ENCODE data around the gene MAP1B. TPM values are rescaled to one million over a fixed set of nuclear protein-coding genes. Genes with fewer than 3 reads are reported as not detected.

MAP1B gene
- total and polyA plus RNA-seq, 2 experiments from 2014 or later = 82.4 to 115 TPM

DNA sequence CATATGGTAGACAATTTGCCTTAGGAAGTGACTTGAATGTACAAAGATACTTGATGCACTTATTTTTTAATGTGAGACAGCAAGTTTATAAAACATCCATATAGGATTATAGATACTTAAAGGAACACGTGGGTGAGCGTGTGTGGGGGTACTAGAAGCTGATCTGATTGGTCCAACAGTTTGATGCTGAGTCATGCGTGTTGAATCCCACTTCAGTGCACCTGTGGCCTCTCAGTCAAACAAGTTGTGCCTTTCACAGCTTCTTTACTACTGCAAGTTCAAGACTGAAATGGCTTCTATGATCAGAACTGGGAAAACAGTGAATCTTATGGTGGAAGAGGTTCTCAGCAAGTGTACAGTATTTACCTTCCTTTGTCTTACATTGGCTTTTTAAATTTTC is 98.9 kb downstream of the MAP1B start:
- DNase-seq (ENCODE audit: low spot score) = no peak
- H3K4me1 ChIP-seq (ENCODE audit: insufficient read depth) = no peaks in the 10 kb centered on the region
- no peak overlapping the region for H3K27ac ChIP-seq
- no peak overlapping the region for H3K4me2 ChIP-seq
- H4K20me1 ChIP-seq (ENCODE audit: insufficient read depth, poor library complexity, severe bottlenecking) = no peaks in the 10 kb centered on the region
- H3K9me2 ChIP-seq (replicated peaks; ENCODE audit: insufficient read depth) = no peaks in the 10 kb centered on the region
- TF ChIP-seq, protein P1, sequence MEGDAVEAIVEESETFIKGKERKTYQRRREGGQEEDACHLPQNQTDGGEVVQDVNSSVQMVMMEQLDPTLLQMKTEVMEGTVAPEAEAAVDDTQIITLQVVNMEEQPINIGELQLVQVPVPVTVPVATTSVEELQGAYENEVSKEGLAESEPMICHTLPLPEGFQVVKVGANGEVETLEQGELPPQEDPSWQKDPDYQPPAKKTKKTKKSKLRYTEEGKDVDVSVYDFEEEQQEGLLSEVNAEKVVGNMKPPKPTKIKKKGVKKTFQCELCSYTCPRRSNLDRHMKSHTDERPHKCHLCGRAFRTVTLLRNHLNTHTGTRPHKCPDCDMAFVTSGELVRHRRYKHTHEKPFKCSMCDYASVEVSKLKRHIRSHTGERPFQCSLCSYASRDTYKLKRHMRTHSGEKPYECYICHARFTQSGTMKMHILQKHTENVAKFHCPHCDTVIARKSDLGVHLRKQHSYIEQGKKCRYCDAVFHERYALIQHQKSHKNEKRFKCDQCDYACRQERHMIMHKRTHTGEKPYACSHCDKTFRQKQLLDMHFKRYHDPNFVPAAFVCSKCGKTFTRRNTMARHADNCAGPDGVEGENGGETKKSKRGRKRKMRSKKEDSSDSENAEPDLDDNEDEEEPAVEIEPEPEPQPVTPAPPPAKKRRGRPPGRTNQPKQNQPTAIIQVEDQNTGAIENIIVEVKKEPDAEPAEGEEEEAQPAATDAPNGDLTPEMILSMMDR (IDR thresholded peaks at IDR 0.05; ENCODE audit: poor library complexity) = no peak
- TF ChIP-seq EZH2 (IDR thresholded peaks at IDR 0.05; ENCODE audit: borderline replicate concordance) = no peak
- 94% methylated on average over 3 of the region's 3 CpGs for WGBS (ENCODE audit: low lambda C conversion rate, missing lambda C conversion rate)
- H2AFZ ChIP-seq = no peak overlapping the region
- H3K9me3 ChIP-seq (ENCODE audit: low read depth) = no peaks in the 10 kb centered on the region
- no peaks in the 10 kb centered on the region for H3K36me3 ChIP-seq (replicated peaks; ENCODE audit: insufficient read depth, low read depth)
- H3K79me2 ChIP-seq = no peaks in the 10 kb centered on the region
- H3K4me3 ChIP-seq = no peak overlapping the region
- H3K27me3 ChIP-seq = no peaks in the 10 kb centered on the region

DNA sequence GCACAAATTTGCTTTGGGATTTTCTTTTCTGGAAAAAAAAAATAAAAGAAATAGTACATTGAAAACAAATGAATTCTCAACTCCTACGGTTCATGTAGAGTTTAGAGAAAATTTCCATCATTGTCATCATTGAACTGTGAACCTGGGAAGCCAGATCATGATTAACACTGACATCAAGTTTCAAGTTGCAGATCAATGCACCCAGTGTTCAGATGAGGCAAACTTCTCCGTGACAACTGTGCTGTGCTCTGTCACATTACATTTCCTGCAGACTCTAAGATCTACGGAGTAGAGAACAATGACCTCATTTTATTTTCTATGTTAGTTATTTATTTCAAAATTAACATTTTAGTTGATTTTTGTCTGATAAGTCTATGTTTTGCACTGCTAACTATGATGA is 99.7 kb downstream of the MAP1B start:
- Histone ChIP-seq H3K9me3 (ENCODE audit: low read depth) (no peaks in the 10 kb centered on the region), H3K4me1 (ENCODE audit: insufficient read depth) (no peaks in the 10 kb centered on the region), H2AFZ (no peak overlapping the region), H3K4me3 (no peak overlapping the region), H3K27ac (no peak overlapping the region), H3K4me2 (no peak overlapping the region), H3K9me2 (replicated peaks; ENCODE audit: insufficient read depth) (no peaks in the 10 kb centered on the region), H3K36me3 (replicated peaks; ENCODE audit: insufficient read depth, low read depth) (no peaks in the 10 kb centered on the region), H3K27me3 (no peaks in the 10 kb centered on the region), H3K79me2 (no peaks in the 10 kb centered on the region), H4K20me1 (ENCODE audit: insufficient read depth, poor library complexity, severe bottlenecking) (no peaks in the 10 kb centered on the region)
- no peak for TF ChIP-seq EZH2phosphoT487 (IDR thresholded peaks at IDR 0.05; ENCODE audit: low read depth, severe bottlenecking, unreplicated experiment)
- TF ChIP-seq, protein P1 (IDR thresholded peaks at IDR 0.05; ENCODE audit: poor library complexity) = no peak
- TF ChIP-seq EZH2 (IDR thresholded peaks at IDR 0.05; ENCODE audit: borderline replicate concordance) = no peak
- DNase-seq (ENCODE audit: low spot score) = no peak
- WGBS (ENCODE audit: low lambda C conversion rate, missing lambda C conversion rate) = 93% methylated on average over 3 of the region's 3 CpGs

DNA sequence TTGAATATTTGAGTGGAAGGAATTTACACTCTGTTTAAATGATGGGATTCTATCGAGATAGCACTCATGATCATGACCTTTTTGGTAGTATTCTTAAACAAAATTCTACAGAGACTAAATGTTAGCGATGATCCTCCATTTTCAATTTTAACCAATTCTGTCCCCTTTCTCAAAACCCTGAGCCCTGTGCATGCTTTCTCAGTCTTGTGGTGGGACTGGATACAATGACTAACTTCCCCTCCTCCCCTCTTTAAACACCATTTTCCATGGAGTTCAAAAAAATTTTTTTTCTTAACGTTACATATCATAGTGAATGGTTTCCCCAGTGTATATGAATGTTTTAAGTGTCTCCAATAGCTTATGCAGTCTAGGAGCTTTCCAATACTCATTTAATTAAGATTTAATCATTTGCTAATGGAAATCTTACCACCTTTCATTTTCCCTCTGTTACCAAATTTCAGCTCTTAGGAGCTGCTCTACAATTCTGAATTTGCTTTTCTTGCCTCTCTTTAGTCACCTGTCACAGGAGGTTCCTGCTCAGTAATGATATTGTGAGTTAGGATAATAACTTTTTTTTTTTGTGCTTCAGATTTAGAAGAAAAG is 101.2 kb downstream of the MAP1B start:
- Histone ChIP-seq H3K27ac (no peak overlapping the region), H3K27me3 (no peaks in the 10 kb centered on the region), H3K9me3 (ENCODE audit: low read depth) (no peaks in the 10 kb centered on the region), H2AFZ (no peak overlapping the region), H3K4me1 (ENCODE audit: insufficient read depth) (no peaks in the 10 kb centered on the region), H3K4me3 (no peak overlapping the region), H3K36me3 (replicated peaks; ENCODE audit: insufficient read depth, low read depth) (no peaks in the 10 kb centered on the region), H4K20me1 (ENCODE audit: insufficient read depth, poor library complexity, severe bottlenecking) (no peaks in the 10 kb centered on the region), H3K79me2 (no peaks in the 10 kb centered on the region), H3K4me2 (no peak overlapping the region), H3K9me2 (replicated peaks; ENCODE audit: insufficient read depth) (no peaks in the 10 kb centered on the region)
- TF ChIP-seq, protein P1 (IDR thresholded peaks at IDR 0.05; ENCODE audit: poor library complexity) = no peak
- TF ChIP-seq EZH2phosphoT487 (IDR thresholded peaks at IDR 0.05; ENCODE audit: low read depth, severe bottlenecking, unreplicated experiment) (no peak), EZH2 (IDR thresholded peaks at IDR 0.05; ENCODE audit: borderline replicate concordance) (no peak)
- WGBS (ENCODE audit: low lambda C conversion rate, missing lambda C conversion rate) = 98% methylated on average over 3 of the region's 3 CpGs
- no peak for DNase-seq (ENCODE audit: low spot score)

Measured in hepatocyte (in vitro differentiated cells).